SK-N-MC (cell line): Measurements from ENCODE around the gene DLG2.

Experiments
- EZH2 ChIP-seq: fragments of 200-600 bp; sonication (generic); IDR thresholded peaks from one replicate; pipeline ENCODE4 v1.6.1; 2017; ENCODE audit warnings: antibody characterized with exemption
- FOXP2 ChIP-seq: optimal IDR thresholded peaks from 2 replicates; pipeline ENCODE3; 2011; ENCODE audit warnings: mild to moderate bottlenecking, moderate library complexity; ENCODE audit not compliant: insufficient read depth; ENCODE audit errors: extremely low read length, control extremely low read depth
- POLR2AphosphoS5 ChIP-seq: IDR thresholded peaks from 2 replicates; pipeline ENCODE4 v1.6.1; 2012; ENCODE audit warnings: mild to moderate bottlenecking, low read depth, low read length, borderline replicate concordance

- no peak for TF ChIP-seq EZH2
- TF ChIP-seq POLR2AphosphoS5 = no peak
- no peak for TF ChIP-seq FOXP2
These were observed 1068.8 kb downstream of the DLG2 start for GRCh38 chr11:84558085-84558905.
